HCT116 (cell line): ENCODE measurements around the gene ITPR1. TPM values are rescaled to one million over a fixed set of nuclear protein-coding genes. Genes with fewer than 3 reads are reported as not detected.

Source experiments
- ATAC-seq: fragments of 200-7000 bp; cut with Tn5 transposase; 2 replicates; pipeline ENCODE4 v1.9.1; 2020; ENCODE audit warnings: mild to moderate bottlenecking, moderate library complexity
- BruUV-seq: library from RNA; stranded (reverse); fragments of 400-500 nt; replicated peaks from 2 replicates; lab custom pipeline; 2021; lab: Mats Ljungman, UMichigan
- CTCF ChIA-PET: fragments of 300-600 bp; sonication (Branson Sonifier 250); formaldehyde crosslinking; loops from one replicate; lab custom pipeline; 2021; ENCODE audit warnings: antibody characterized with exemption; lab: Charles Lee
- POLR2A ChIA-PET: fragments of 300-600, 350-600 bp; sonication (Branson Sonifier 250); formaldehyde crosslinking; loops from one replicate; lab custom pipeline; 2021; ENCODE audit warnings: antibody characterized with exemption; lab: Charles Lee
- RAD21 ChIA-PET, 2 experiments: fragments of 300-600 bp; sonication (Branson Sonifier 250); formaldehyde crosslinking; loops; one replicate each; lab custom pipeline; 2023; ENCODE audit warnings: low total read pairs in 2 of 2; ENCODE audit not compliant: uncharacterized antibody in 2 of 2, unreplicated experiment in 2 of 2, low non-redundant PET in 1 of 2; lab: Charles Lee
- DNase-seq: peaks from one replicate; pipeline ENCODE4 v3.0.0-alpha.2; 2010; ENCODE audit warnings: low read depth, low spot score
- H2AFZ ChIP-seq: fragments of 200-600 bp; shearing (Covaris generic), sonication (generic); 2 replicates; pipeline ENCODE4 v1.6.1; 2017; ENCODE audit warnings: low read depth, mixed run types, mixed read lengths, antibody characterized with exemption, low read length; ENCODE audit not compliant: poor library complexity, severe bottlenecking
- H3K27ac ChIP-seq: 2 replicates; pipeline ENCODE4 v1.5.1; 2012; ENCODE audit warnings: low read depth, low read length
- H3K27me3 ChIP-seq: fragments of 200-600 bp; sonication (generic); 2 replicates; pipeline ENCODE4 v1.6.1; 2016; ENCODE audit warnings: mixed run types, low read length, mixed read lengths; ENCODE audit not compliant: insufficient read depth
- H3K36me3 ChIP-seq, 2 experiments: fragments of 200-500 bp in 1 of 2; fragments of 200-600 bp in 1 of 2; sonication (Bioruptor generic) in 1 of 2; sonication (generic) in 1 of 2; 2 replicates each; pipeline versions ENCODE4 v1.5.1 to v1.6.1; 2014 to 2016; ENCODE audit warnings: low read length in 2 of 2, inconsistent platforms in 1 of 2, mixed read lengths in 1 of 2, mixed run types in 1 of 2; ENCODE audit not compliant: insufficient read depth in 2 of 2, control insufficient read depth in 1 of 2
- H3K4me1 ChIP-seq, 2 experiments: fragments of 200-600 bp in 1 of 2; sonication (generic) in 1 of 2; 2 replicates each; pipeline versions ENCODE4 v1.5.1 to v1.6.1; 2012 to 2017; ENCODE audit warnings: low read length in 2 of 2, inconsistent platforms in 1 of 2, mild to moderate bottlenecking in 1 of 2, mixed read lengths in 1 of 2, mixed run types in 1 of 2, moderate library complexity in 1 of 2; ENCODE audit not compliant: insufficient read depth in 2 of 2, control insufficient read depth in 1 of 2
- H3K4me2 ChIP-seq: fragments of 200-600 bp; sonication (generic); 2 replicates; pipeline ENCODE4 v1.6.1; 2017; ENCODE audit warnings: mixed run types, low read length, mixed read lengths
- H3K4me3 ChIP-seq, 2 experiments: fragments of 200-600 bp in 1 of 2; sonication (generic) in 1 of 2; replicated peaks in 1 of 2; 2 replicates each; pipeline ENCODE4 v1.5.1; 2011 to 2016; ENCODE audit warnings: low read length in 2 of 2, control low read depth in 1 of 2, low read depth in 1 of 2, mild to moderate bottlenecking in 1 of 2, mixed read lengths in 1 of 2, mixed run types in 1 of 2
- H3K79me2 ChIP-seq: fragments of 200-600 bp; sonication (generic); 2 replicates; pipeline ENCODE4 v1.6.1; 2017; ENCODE audit warnings: mild to moderate bottlenecking, mixed run types, low read length, moderate library complexity, mixed read lengths; ENCODE audit not compliant: insufficient read depth
- H3K9ac ChIP-seq: fragments of 200-600 bp; sonication (generic); 2 replicates; pipeline ENCODE4 v1.6.1; 2016; ENCODE audit warnings: low read length, mixed read lengths
- H3K9me2 ChIP-seq: fragments of 200-600 bp; sonication (generic), shearing (Covaris generic); 2 replicates; pipeline ENCODE4 v1.6.1; 2017; ENCODE audit warnings: mixed run types, mild to moderate bottlenecking, moderate library complexity; ENCODE audit not compliant: insufficient read depth
- H3K9me3 ChIP-seq, 2 experiments: fragments of 200-500 bp in 1 of 2; fragments of 200-600 bp in 1 of 2; sonication (Bioruptor generic) in 1 of 2; sonication (generic) in 1 of 2; 2 replicates each; pipeline ENCODE4 v1.6.1; 2014 to 2017; ENCODE audit warnings: low read length in 2 of 2, mixed read lengths in 2 of 2, inconsistent platforms in 1 of 2, low read depth in 1 of 2, mild to moderate bottlenecking in 1 of 2, mixed run types in 1 of 2, moderate library complexity in 1 of 2; ENCODE audit not compliant: control insufficient read depth in 1 of 2, insufficient read depth in 1 of 2
- H4K20me1 ChIP-seq: fragments of 200-600 bp; sonication (generic), shearing (Covaris generic); 2 replicates; pipeline ENCODE4 v1.6.1; 2017; ENCODE audit warnings: mixed run types, mild to moderate bottlenecking, moderate library complexity; ENCODE audit not compliant: insufficient read depth
- ATF3 ChIP-seq: IDR thresholded peaks from 2 replicates; pipeline ENCODE4 v1.6.1; 2012
- CBX3 ChIP-seq: IDR thresholded peaks from 2 replicates; pipeline ENCODE4 v1.6.1; 2012; ENCODE audit warnings: low read depth
- CEBPB ChIP-seq: IDR thresholded peaks from 2 replicates; pipeline ENCODE4 v1.6.1; 2012; ENCODE audit warnings: low read depth
- CTCF ChIP-seq, 3 experiments: fragments of 200-600 bp in 1 of 3; sonication (generic) in 1 of 3; IDR thresholded peaks in 2 of 3; conservative IDR thresholded peaks in 1 of 3; 2 replicates each; pipeline ENCODE4 v1.5.1; 2012 to 2017; ENCODE audit warnings: low read depth in 2 of 3, low read length in 2 of 3, antibody characterized with exemption in 1 of 3, borderline replicate concordance in 1 of 3, control low read depth in 1 of 3, mild to moderate bottlenecking in 1 of 3, mixed read lengths in 1 of 3, mixed run types in 1 of 3, moderate library complexity in 1 of 3; ENCODE audit not compliant: insufficient read depth in 1 of 3
- EGR1 ChIP-seq: IDR thresholded peaks from 2 replicates; pipeline ENCODE4 v1.6.1; 2012; ENCODE audit warnings: low read depth
- REST ChIP-seq: IDR thresholded peaks from 2 replicates; pipeline ENCODE4 v1.6.1; 2012; ENCODE audit warnings: low read depth
- SIN3A ChIP-seq: IDR thresholded peaks from 2 replicates; pipeline ENCODE4 v1.6.1; 2012; ENCODE audit warnings: low read depth
- SRF ChIP-seq: IDR thresholded peaks from 2 replicates; pipeline ENCODE4 v1.6.1; 2012; ENCODE audit warnings: low read depth
- ZBTB33 ChIP-seq: IDR thresholded peaks from 2 replicates; pipeline ENCODE4 v1.6.1; 2011; ENCODE audit warnings: mild to moderate bottlenecking, low read length, moderate library complexity; ENCODE audit not compliant: insufficient replicate concordance; ENCODE audit errors: extremely low read depth
- ZFX ChIP-seq: fragments of 450-650 bp; IDR thresholded peaks from 2 replicates; pipeline ENCODE4 v1.6.1; 2017
- intact Hi-C: fragments of 100-400 bp; cut with micrococcal nuclease; formaldehyde crosslinking; loops from 2 replicates; pipeline ENCODE4 v1.10.0; 2022
- total RNA-seq: library from RNA; stranded (reverse); gene quantifications from one replicate; pipeline ENCODE4 v1.2.1, GENCODE V29; 2021; ENCODE audit not compliant: unreplicated experiment

Gene ITPR1
- total RNA-seq, 1 experiment from 2014 or later = 9.2 TPM

- no peaks in the 10 kb centered on the region; the same call in 1 of the 2 replicates for H3K79me2 ChIP-seq
- no peak overlapping the region for H3K27ac ChIP-seq
- no peaks in the 10 kb centered on the region for H3K27me3 ChIP-seq
- no peak overlapping the region for H3K9ac ChIP-seq
- H3K9me3 ChIP-seq = no peaks in the 10 kb centered on the region
- no peaks in the 10 kb centered on the region for H4K20me1 ChIP-seq
- ATAC-seq (no peak), DNase-seq (no peak)
- no peak overlapping the region for H3K4me2 ChIP-seq
- H2AFZ ChIP-seq = no peak overlapping the region
- no peak overlapping the region for H3K4me3 ChIP-seq
- no peaks in the 10 kb centered on the region for H3K36me3 ChIP-seq
- POLR2A ChIA-PET = interaction anchor here (1.3 kb wide), 1 partner anchor 32 kb away, joined by 3 read pairs; the partner anchor contains the start of gene ITPR1
- no TSS peak for BruUV-seq
- intact Hi-C loops = no loop called here
- RAD21 ChIA-PET = no interaction called here
- CTCF ChIA-PET = no interaction called here
- TF ChIP-seq CBX3 = no peak
- TF ChIP-seq SRF = no peak
- no peak for TF ChIP-seq ZFX
- peaks cover 0 to 4% of the 10 kb centered on the region in 2 experiments; a peak in 2 of 4 replicates for H3K4me1 ChIP-seq
- H3K9me2 ChIP-seq = no peaks in the 10 kb centered on the region
Measured at GRCh38 chr3:4461468-4462090, 31.6 kb upstream of the ITPR1 start.

- no peak for DNase-seq
- Histone ChIP-seq H3K4me3 (no peak overlapping the region), H3K9me2 (no peaks in the 10 kb centered on the region), H3K27ac (no peak overlapping the region), H4K20me1 (no peaks in the 10 kb centered on the region), H3K4me2 (no peak overlapping the region), H3K79me2 (no peaks in the 10 kb centered on the region; the same call in 1 of the 2 replicates), H3K9me3 (no peaks in the 10 kb centered on the region), H2AFZ (no peak overlapping the region), H3K9ac (no peak overlapping the region), H3K4me1 (peaks cover 0 to 8% of the 10 kb centered on the region in 2 experiments; a peak in 2 of 4 replicates), H3K36me3 (no peaks in the 10 kb centered on the region), H3K27me3 (no peaks in the 10 kb centered on the region)
- RAD21 ChIA-PET = no interaction called here
- CTCF ChIA-PET = no interaction called here
- POLR2A ChIA-PET = interaction anchor here (1.3 kb wide), 1 partner anchor 31 kb away, joined by 3 read pairs; the partner anchor contains the start of gene ITPR1
- BruUV-seq = no TSS peak
- ATAC-seq = no peak
- intact Hi-C loops = no loop called here
- TF ChIP-seq EGR1 = no peak
- TF ChIP-seq REST = no peak
- no peak for TF ChIP-seq ATF3
- TF ChIP-seq CTCF (IDR thresholded peaks at IDR 0.05 in 2 of 3, conservative IDR thresholded peaks at IDR 0.05 in 1 of 3; ENCODE audit: borderline replicate concordance in 1 of 3, insufficient read depth in 1 of 3, low read depth in 2 of 3, low read length in 2 of 3) = no peak
- TF ChIP-seq CBX3 = no peak
- no peak for TF ChIP-seq ZBTB33
- TF ChIP-seq SIN3A = no peak
- no peak for TF ChIP-seq CEBPB
Measured at GRCh38 chr3:4462369-4463040, 30.6 kb upstream of the ITPR1 start.
